8988T (cell line): ENCODE measurements around the gene GTPBP2.
"Not testable (repeated sequence)": the region's sequence is repeated elsewhere in the genome, so short reads cannot be mapped to it uniquely, and the experiment has no call there.

Experiments used
- DNase-seq: peaks from one replicate; pipeline ENCODE4 v3.0.0; 2011

Gene GTPBP2

GRCh38 chr6:43629104-43629504 is at the start of gene GTPBP2:
TSS of gene GTPBP2 (minus strand) at chr6:43629264. CDS start at chr6:43629162, 102 bp downstream.
- peak; percentile 87 for DNase-seq

- no peak for DNase-seq
These were observed 49.3 kb upstream of the GTPBP2 start for GRCh38 chr6:43678341-43678740.

- DNase-seq = no peak
These were observed 48.7 kb upstream of the GTPBP2 start for GRCh38 chr6:43677759-43678158.

DNA sequence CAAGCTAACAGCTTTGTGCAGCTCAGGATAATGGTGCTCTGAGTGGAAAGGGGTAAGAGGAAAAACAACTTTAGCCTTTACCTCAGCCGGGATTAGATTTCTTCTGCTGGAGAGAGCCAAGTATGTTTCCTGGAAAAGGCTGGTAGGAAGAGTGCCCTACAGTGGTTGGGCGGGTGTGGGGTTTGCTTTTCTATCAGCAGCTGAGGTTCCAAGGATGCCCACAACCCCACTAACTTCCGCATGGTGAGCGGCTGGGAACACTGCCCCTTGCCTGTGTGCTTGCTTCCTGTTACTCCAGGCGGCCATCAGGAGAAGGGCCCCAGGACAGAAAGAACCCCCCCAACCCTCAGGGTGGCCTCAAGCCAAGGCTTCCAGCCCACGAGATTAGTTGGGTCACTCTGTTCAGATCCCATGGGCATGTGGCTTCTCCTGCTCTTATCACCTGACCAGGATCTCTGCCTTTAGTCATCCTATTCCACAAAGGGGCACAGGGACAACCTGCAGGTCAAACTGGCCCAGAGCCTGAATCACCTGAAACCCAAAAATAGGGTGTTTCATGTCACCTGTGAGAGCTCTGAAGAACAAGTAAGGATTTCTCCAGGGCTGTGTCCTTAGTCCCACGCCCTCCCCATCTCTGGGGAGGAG is 48.0 kb upstream of the GTPBP2 start:
- no peak for DNase-seq

- no peak for DNase-seq
These were observed 45.9 kb upstream of the GTPBP2 start for GRCh38 chr6:43674921-43675320.

GRCh38 chr6:43674291-43674690 is 45.2 kb upstream of the GTPBP2 start:
- DNase-seq = no peak

GRCh38 chr6:43673444-43674084 is 44.5 kb upstream of the GTPBP2 start:
- DNase-seq = no peak

DNA sequence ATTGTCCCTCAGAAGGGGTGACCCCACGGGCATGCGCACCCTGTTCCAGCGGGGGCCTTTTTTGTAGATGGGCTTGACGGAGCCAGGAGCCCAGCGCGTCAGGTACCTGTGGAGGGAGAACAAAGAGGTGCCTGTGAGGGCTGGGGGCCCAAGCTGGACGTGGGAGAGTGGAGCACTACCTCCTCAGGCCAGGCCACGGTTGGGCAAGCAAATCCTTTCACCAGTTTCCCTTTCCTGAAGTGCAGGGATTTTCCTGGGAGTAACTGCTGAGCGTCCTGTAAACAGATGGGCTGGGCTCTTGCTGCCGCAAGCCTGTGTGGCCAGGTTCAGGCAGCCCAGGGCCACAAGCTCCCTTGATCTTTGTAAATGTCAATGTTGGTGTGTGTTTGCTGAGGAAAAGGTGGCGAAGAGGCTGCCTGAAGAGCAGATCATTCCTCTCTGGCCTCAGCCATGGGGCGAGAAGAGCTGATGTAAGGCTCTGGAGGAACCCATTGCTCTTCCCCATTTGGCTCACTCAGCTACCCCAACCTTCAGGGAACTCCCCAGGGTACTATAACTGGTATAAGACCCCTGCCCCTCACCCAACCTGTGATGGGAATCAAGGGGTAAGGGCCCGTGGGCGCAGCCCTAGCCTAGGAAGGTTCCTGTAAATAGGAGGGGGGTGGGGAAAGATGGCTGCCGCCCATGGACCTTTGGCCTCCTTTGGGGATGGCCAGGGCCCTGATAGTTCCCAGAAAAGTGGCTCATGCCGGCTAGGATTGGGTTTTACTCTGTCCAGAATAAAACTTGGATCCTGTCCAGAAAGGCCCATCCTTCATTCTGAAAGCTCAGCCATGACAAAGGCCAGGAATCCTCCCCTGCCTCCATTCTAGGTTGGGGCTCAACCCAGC is 43.0 kb upstream of the GTPBP2 start:
- no peak for DNase-seq

- DNase-seq = no peak
These were observed 42.1 kb upstream of the GTPBP2 start for GRCh38 chr6:43671011-43671800.

DNA sequence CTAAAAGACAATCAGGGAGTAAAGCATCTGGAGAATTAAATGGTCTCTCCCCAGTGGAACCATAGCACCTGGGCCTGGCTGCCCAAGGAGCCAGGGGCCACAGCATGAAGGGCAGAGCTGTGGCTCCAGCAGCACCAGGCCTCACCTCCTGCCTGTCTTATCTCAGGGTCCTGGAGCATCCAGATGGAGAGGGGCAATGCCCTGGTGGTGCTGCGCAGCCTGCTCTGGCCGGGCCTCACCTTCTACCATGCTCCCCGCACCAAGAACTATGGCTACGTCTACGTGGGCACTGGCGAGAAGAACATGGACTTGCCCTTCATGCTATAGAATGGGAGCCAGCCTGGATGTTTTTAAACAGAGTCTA is 41.5 kb upstream of the GTPBP2 start:
- DNase-seq = no peak

DNA sequence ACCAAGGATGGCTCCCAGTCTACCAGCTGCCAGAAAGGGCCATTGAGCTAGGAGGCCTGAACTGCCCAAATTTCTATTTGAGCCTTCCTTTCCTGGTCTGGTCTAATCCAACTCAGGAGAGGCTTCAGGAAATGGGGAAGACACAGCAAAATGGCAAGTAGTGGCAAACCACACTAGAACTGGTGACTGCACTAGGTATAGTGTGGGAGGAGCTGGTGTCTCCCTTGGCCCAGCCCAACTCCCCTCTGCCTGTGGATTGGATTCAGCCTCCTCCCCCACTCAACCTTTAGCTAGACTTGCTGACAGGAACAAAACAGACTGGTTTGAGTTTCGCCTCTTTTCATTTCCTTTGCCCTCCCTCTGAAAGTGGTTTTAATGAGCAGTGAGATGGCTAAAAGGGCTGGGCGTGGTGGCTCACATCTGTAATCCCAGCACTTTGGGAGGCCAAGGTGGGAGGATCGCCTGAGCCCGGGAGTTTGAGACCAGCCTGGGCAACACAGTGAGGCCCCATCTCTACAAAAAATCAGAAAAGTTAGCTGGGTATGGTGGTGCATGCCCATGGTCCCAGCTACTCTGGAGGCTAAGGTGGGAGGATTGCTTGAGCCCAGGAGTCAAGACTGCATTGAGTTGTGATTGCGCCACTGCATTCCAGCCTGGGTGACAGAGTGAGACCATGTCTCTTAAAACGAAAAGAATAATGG is 41.0 kb upstream of the GTPBP2 start:
- no peak for DNase-seq

- DNase-seq = no peak
These were observed 40.2 kb upstream of the GTPBP2 start for GRCh38 chr6:43669050-43669921.

- DNase-seq = peak; percentile 88
These were observed 39.3 kb upstream of the GTPBP2 start for GRCh38 chr6:43668151-43669028.

- DNase-seq = peak; percentile 76
These were observed 38.4 kb upstream of the GTPBP2 start for GRCh38 chr6:43667245-43668150.

- DNase-seq = no peak
These were observed 37.3 kb upstream of the GTPBP2 start for GRCh38 chr6:43666196-43666920.

DNA sequence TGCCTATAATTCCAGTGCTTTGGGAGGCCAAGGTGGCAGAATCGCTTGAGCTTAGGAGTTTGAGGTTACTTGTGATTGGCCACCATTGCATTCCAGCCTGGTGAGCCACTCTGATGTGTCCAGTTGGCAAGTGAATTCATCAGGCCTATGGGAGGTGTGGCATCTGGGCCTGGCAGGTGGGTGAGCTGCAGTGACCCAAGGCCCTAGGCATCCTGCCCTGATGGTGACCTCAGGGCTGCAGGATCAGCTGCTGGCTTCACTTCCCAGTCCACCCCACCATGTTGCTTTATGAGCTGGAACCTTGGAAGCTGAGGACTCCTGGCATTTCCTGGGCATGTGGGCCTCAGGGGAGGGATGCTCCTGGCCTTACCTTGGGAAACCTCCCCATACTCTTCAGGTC is 36.3 kb upstream of the GTPBP2 start:
- DNase-seq = no peak

- DNase-seq = not testable (repeated sequence)
These were observed 33.9 kb upstream of the GTPBP2 start for GRCh38 chr6:43662948-43663347.

DNA sequence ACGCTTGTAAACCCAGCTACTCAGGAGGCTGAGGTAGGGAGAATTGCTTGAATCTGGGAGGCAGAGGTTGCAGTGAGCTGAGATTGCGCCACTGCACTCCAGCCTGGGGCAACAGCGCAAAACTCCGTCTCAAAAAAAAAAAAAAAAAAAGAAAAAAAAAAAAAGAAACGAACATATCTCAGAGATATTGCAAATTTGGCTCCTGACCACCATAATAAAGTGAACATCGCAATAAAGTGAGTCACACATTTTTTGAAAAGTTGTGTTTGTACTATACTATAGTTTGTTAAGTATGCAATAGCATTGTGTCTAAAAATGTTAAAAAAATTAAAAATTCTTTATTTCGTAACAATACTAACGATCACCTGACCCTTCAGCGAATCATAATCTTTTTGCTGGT is 29.1 kb upstream of the GTPBP2 start:
- DNase-seq = no peak
